Tibial artery (tissue), 4 donors: ENCODE measurements around the gene SEMA4C.

Source experiments
- DNase-seq, 2 donors: peaks; one replicate each; pipeline ENCODE4 v3.0.0-alpha.2; 2019
- H3K27ac ChIP-seq, 2 donors: fragments of 200-600 bp; sonication (generic) in 1 of 2; 1 replicate in 1 of 2; 2 replicates in 1 of 2; pipeline ENCODE4 v1.5.1; 2018 to 2019; ENCODE audit warnings: mild to moderate bottlenecking in 1 of 2
- H3K27me3 ChIP-seq, 2 donors: fragments of 200-600 bp; sonication (generic) in 1 of 2; one replicate each; pipeline versions ENCODE4 v1.5.1 to v1.6.0; 2016 to 2019
- H3K36me3 ChIP-seq, 3 donors: fragments of 200-600 bp; sonication (generic) in 2 of 3; one replicate each; pipeline ENCODE4 v1.5.1; 2016 to 2019; ENCODE audit warnings: mild to moderate bottlenecking in 2 of 3
- H3K4me1 ChIP-seq, 4 donors: fragments of 200-600 bp; sonication (generic) in 2 of 4; 1 replicate in 3 of 4; 2 replicates in 1 of 4; pipeline ENCODE4 v1.5.1; 2016 to 2019
- H3K4me3 ChIP-seq, 2 donors: fragments of 200-600 bp; sonication (generic) in 1 of 2; 1 replicate in 1 of 2; 2 replicates in 1 of 2; pipeline ENCODE4 v1.5.1; 2018 to 2019; ENCODE audit warnings: mild to moderate bottlenecking in 2 of 2
- H3K9me3 ChIP-seq, 3 donors: fragments of 200-600 bp; sonication (generic) in 1 of 3; one replicate each; pipeline ENCODE4 v1.5.1; 2016 to 2019
- intact Hi-C: fragments of 100-400 bp; cut with DNase I; formaldehyde crosslinking; loops from one replicate; pipeline ENCODE4 v1.15.0; 2023; ENCODE audit warnings: low total_unique reads
- TF ChIP-seq, protein P1 (sequence below), 2 experiments: fragments of 200-600 bp in 1 of 2; fragments of 450-650 bp in 1 of 2; IDR thresholded peaks; one replicate each; pipeline ENCODE4 v1.5.1; 2017 to 2019; ENCODE audit warnings: antibody characterized with exemption in 2 of 2, mild to moderate bottlenecking in 1 of 2, moderate library complexity in 1 of 2

SEMA4C gene

DNA sequence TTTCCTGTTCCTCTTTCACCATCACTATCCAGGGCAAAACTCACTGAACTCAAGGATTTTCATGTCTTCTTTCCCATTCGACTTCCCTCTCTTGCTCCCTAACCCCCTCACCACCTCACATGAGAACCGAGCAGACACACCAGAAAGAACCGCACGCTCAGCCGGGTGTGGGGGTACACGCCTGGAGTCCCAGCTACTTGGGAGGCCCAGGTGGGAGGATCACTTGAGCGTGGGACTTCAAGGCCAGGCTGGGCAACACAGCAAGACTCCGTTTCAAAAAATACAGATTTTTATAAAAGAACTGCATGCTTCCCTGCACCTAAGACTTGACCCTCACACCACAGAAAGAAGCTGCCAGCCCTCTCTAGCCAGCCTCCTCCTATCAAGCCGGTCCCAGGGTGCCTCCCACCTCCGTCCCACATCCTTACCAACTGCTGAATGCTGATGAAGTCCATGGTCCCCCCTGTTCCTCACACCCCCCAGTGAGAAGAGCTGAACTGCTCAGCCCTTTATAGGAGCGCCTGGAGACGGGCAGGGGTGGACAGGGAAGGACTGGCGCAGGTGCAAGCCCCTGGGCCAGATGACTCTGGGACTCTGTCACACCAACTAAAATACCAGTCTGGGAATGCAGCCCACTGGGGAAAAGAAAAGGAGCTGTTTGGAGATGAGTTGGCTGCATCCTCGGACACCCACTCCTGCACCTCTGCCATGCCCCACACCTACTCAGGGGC lies 26.2 kb downstream of the SEMA4C start, which contains the start of gene ANKRD23:
ANKRD23 (minus strand) TSS at position 484 of the 731 bp plus-strand sequence; CDS start at position 455, 29 bp downstream.
- TF ChIP-seq, protein P1, sequence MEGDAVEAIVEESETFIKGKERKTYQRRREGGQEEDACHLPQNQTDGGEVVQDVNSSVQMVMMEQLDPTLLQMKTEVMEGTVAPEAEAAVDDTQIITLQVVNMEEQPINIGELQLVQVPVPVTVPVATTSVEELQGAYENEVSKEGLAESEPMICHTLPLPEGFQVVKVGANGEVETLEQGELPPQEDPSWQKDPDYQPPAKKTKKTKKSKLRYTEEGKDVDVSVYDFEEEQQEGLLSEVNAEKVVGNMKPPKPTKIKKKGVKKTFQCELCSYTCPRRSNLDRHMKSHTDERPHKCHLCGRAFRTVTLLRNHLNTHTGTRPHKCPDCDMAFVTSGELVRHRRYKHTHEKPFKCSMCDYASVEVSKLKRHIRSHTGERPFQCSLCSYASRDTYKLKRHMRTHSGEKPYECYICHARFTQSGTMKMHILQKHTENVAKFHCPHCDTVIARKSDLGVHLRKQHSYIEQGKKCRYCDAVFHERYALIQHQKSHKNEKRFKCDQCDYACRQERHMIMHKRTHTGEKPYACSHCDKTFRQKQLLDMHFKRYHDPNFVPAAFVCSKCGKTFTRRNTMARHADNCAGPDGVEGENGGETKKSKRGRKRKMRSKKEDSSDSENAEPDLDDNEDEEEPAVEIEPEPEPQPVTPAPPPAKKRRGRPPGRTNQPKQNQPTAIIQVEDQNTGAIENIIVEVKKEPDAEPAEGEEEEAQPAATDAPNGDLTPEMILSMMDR (IDR thresholded peaks at IDR 0.05): no peak
- H3K36me3 ChIP-seq: peaks cover 6 to 58% (median 30%) of the 10 kb centered on the region in 3 donors
- H3K27me3 ChIP-seq: no peaks in the 10 kb centered on the region
- no peak within 1 kb of the TSS for H3K4me3 ChIP-seq
- DNase-seq: no peak
- no peak within 1 kb of the TSS for H3K27ac ChIP-seq
- peaks cover 0 to 11% (median 2%) of the 10 kb centered on the region in 4 donors for H3K4me1 ChIP-seq
- H3K9me3 ChIP-seq: no peaks in the 10 kb centered on the region
- intact Hi-C loops: no loop called here

GRCh38 chr2:96842600-96842999 lies 27.3 kb downstream of the SEMA4C start:
- H3K27me3 ChIP-seq: no peaks in the 10 kb centered on the region
- intact Hi-C loops: no loop called here
- no peaks in the 10 kb centered on the region for H3K9me3 ChIP-seq
- H3K36me3 ChIP-seq: peaks cover 0 to 55% (median 28%) of the 10 kb centered on the region in 3 donors
- H3K27ac ChIP-seq: no peak overlapping the region
- peaks cover 0 to 11% (median 2%) of the 10 kb centered on the region in 4 donors for H3K4me1 ChIP-seq
- no peak overlapping the region for H3K4me3 ChIP-seq
- TF ChIP-seq, protein P1 (IDR thresholded peaks at IDR 0.05): no peak
- no peak for DNase-seq

DNA sequence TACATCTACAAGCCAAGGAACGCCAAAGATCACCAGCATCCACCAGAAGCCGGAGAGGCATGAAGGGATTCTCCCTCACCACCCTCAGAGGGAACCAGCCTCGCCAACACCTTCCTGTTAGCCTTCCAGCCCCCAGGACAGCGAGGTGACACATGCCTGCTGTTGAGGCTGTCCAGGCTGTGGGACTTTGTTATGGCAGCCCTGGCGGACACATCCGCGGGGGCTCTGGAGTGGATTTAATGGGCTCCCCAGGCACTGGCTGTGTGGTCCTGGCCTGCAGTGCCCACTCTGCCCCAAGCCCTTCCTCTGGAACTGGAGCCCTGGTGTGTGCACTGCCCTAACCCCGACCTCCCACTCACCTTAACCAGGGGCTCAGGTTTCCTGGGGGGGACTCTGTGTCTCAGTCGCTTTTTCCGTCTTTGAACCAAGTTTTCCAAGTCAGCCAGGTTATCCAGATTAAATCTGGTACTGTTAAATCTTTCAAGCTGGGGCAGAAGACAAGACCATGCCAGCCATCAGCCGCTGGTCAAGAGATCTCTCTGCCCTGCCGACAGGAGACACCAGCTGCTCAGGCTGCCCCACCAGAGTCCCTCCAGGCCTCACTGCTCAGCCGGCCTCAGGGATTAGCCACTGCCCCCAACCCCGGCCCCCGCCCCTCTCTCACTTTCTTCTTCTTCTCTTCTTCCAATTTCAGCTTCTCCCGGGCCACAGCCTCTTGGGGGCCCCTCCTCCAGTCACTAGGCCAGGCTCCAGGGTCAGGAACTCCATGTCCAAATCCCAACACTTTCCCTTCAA lies 28.0 kb downstream of the SEMA4C start:
- intact Hi-C loops: no loop called here
- no peak overlapping the region for H3K27ac ChIP-seq
- no peak for DNase-seq
- no peak overlapping the region for H3K4me3 ChIP-seq
- TF ChIP-seq, protein P1 (IDR thresholded peaks at IDR 0.05): no peak
- H3K36me3 ChIP-seq: peaks cover 0 to 52% (median 25%) of the 10 kb centered on the region in 3 donors
- peaks cover 0 to 11% (median 2%) of the 10 kb centered on the region in 4 donors for H3K4me1 ChIP-seq
- H3K9me3 ChIP-seq: no peaks in the 10 kb centered on the region
- no peaks in the 10 kb centered on the region for H3K27me3 ChIP-seq

GRCh38 chr2:96839875-96840850 lies 29.7 kb downstream of the SEMA4C start:
- Histone ChIP-seq H3K4me1 (peaks cover 0 to 11% (median 2%) of the 10 kb centered on the region in 4 donors), H3K27ac (no peak overlapping the region), H3K27me3 (no peaks in the 10 kb centered on the region), H3K36me3 (peaks cover 0 to 39% (median 17%) of the 10 kb centered on the region in 3 donors), H3K4me3 (no peak overlapping the region), H3K9me3 (no peaks in the 10 kb centered on the region)
- intact Hi-C loops: no loop called here
- DNase-seq: no peak
- TF ChIP-seq, protein P1 (IDR thresholded peaks at IDR 0.05): no peak

DNA sequence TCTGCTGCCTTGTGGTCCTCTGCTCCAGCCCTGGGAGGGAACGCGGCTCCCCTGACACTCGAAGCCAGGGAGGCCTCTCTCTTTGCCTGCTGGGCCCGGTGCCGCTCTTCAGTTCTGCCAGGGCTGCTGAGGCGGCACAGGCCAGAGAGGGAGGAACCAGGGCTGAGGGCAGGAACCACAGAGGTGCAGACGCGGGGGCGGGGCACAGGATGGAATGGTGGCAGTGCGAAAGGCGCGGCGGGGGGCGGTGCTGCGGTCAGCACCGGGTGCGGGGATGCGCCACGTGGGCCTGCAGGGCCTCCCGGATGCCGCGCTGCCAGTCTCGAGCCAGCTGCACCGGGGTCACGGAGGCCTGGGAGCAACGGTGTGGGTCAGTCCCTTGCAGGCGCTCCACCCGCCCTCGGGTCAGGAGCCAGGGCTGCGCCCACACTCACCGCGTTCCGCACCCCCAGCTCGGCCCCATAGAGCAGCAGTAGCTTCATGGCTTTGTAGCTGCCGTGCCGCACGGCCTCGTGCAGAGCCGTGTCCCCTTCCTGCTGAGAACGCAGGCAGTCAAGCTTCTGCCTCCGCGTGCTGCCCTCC lies 30.5 kb downstream of the SEMA4C start:
- Histone ChIP-seq H3K9me3 (no peaks in the 10 kb centered on the region), H3K27me3 (no peaks in the 10 kb centered on the region), H3K4me1 (peaks cover 0 to 11% (median 2%) of the 10 kb centered on the region in 4 donors), H3K4me3 (no peak overlapping the region), H3K27ac (no peak overlapping the region), H3K36me3 (peaks cover 0 to 47% (median 14%) of the 10 kb centered on the region in 3 donors)
- intact Hi-C loops: no loop called here
- no peak for DNase-seq
- TF ChIP-seq, protein P1 (IDR thresholded peaks at IDR 0.05): no peak
